ENCODE data around the gene BRSK2. TPM values are rescaled to one million over a fixed set of nuclear protein-coding genes. Genes with fewer than 3 reads are reported as not detected.

BRSK2 gene
- total RNA-seq, 4 donors from 2014 or later: 0.35 to 6.4 (median 0.40) TPM; not detected in 1

GRCh38 chr11:1375955-1376258, 13.8 kb upstream of the BRSK2 start:
- TF ChIP-seq CTCF (IDR thresholded peaks at IDR 0.05) (no peak), POLR2A (IDR thresholded peaks at IDR 0.05) (no peak)
- Histone ChIP-seq H3K27ac (no peak overlapping the region), H3K27me3 (no peaks in the 10 kb centered on the region), H3K4me1 (no peaks in the 10 kb centered on the region), H3K9me3 (no peaks in the 10 kb centered on the region), H3K36me3 (no peaks in the 10 kb centered on the region), H3K4me3 (no peak overlapping the region)
- no peak for DNase-seq

- Histone ChIP-seq H3K27ac (no peak overlapping the region), H3K27me3 (no peaks in the 10 kb centered on the region), H3K4me1 (no peaks in the 10 kb centered on the region), H3K36me3 (no peaks in the 10 kb centered on the region), H3K4me3 (no peak overlapping the region), H3K9me3 (no peaks in the 10 kb centered on the region)
- no peak for DNase-seq
- no peak for TF ChIP-seq POLR2A (IDR thresholded peaks at IDR 0.05)
- no peak for TF ChIP-seq CTCF (IDR thresholded peaks at IDR 0.05)
Observed at GRCh38 chr11:1377231-1377780, 12.4 kb upstream of the BRSK2 start.

GRCh38 chr11:1381793-1382425, 7.8 kb upstream of the BRSK2 start:
- Histone ChIP-seq H3K9me3 (no peaks in the 10 kb centered on the region), H3K27ac (peak overlapping the region in 2 of 4 donors; percentile 87 to 90), H3K4me1 (peaks cover 0 to 10% (median 0%) of the 10 kb centered on the region in 4 donors), H3K4me3 (no peak overlapping the region), H3K36me3 (no peaks in the 10 kb centered on the region), H3K27me3 (no peaks in the 10 kb centered on the region)
- TF ChIP-seq CTCF (IDR thresholded peaks at IDR 0.05) (no peak), POLR2A (IDR thresholded peaks at IDR 0.05) (no peak)
- no peak for DNase-seq

- Histone ChIP-seq H3K9me3 (no peaks in the 10 kb centered on the region), H3K36me3 (no peaks in the 10 kb centered on the region), H3K4me3 (peak overlapping the region; percentile 52 to 69 (median 60)), H3K27me3 (no peaks in the 10 kb centered on the region), H3K27ac (peak overlapping the region; percentile 79 to 91 (median 88)), H3K4me1 (peaks cover 0 to 10% (median 0%) of the 10 kb centered on the region in 4 donors)
- TF ChIP-seq POLR2A (IDR thresholded peaks at IDR 0.05) (no peak), CTCF (IDR thresholded peaks at IDR 0.05) (no peak)
- DNase-seq: peak in 1 of 3 donors; percentile 18
Observed at GRCh38 chr11:1382429-1382828, 7.3 kb upstream of the BRSK2 start.

GRCh38 chr11:1382831-1383607, 6.7 kb upstream of the BRSK2 start:
- H3K27ac ChIP-seq: peak overlapping the region; percentile 79 to 91 (median 88)
- H3K36me3 ChIP-seq: no peaks in the 10 kb centered on the region
- peak; percentile 71 to 95 (median 92) for DNase-seq
- TF ChIP-seq CTCF (IDR thresholded peaks at IDR 0.05): no peak
- no peak for TF ChIP-seq POLR2A (IDR thresholded peaks at IDR 0.05)
- peak overlapping the region; percentile 52 to 69 (median 60) for H3K4me3 ChIP-seq
- H3K4me1 ChIP-seq: peaks cover 0 to 10% (median 0%) of the 10 kb centered on the region in 4 donors
- no peaks in the 10 kb centered on the region for H3K27me3 ChIP-seq
- H3K9me3 ChIP-seq: no peaks in the 10 kb centered on the region

All from Peyer's patch (tissue), 4 donors.